Stimulated activated naive CD8-positive, alpha-beta T cell treated with anti-CD3 and anti-CD28 coated beads, Interleukin-15, Interleukin-2, amounts not matched to agents 100 U/mL and 50 U/mL, for 24 hours (primary cell): ENCODE measurements around the gene TESK2.
"Not testable (repeated sequence)": the region's sequence is repeated elsewhere in the genome, so short reads cannot be mapped to it uniquely, and the experiment has no call there.

Source experiments
- ATAC-seq: fragments of 150-1000 bp; cut with Tn5 transposase; one replicate; pipeline ENCODE4 v1.10.0; 2021
- DNase-seq: peaks from one replicate; pipeline ENCODE4 v3.0.0; 2021

The TESK2 gene

DNA sequence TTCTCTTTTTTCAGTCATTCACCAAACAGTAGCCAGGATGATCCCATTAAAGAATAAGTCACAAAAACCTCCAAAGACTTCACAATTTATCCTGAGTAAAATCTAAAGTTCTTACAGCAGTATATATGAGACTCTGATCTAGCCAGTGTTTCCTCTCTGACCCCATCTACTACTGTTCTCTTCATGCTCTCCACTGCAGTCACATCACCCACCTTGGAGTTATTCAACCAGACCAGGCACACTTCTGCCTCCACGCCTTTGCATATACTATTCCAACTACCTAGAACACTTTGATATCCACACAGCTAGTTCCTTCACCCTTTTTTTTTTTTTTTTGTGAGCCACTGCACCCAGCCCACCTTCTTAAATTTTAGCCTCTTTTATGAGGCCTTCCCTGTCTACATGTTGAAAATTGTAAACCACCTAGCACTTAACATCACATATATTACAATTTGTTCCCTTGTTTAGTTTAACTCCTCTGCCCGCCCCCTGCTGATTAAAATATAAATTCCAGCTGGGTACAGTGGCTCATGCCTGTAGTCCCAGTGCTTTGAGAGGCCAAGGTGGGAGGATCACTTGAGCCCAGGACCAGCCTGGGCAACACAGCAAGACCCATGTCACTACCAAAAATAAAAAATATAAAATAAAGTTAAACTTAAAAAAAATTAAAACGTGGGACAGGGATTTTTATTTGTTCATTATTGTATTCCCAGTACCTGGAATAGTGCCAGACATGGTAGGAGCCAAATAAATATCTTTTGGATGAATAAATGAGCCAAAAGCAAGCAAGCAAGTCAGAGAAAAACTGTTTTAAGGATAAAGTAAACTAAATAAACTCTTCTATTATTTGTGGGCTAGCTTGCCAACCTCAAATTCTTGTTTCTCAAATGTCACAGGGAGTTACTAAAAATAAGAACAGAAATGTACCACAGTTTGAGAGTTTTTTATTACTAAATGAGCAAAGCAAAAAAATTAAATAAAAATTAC is 115.6 kb downstream of the TESK2 start:
- DNase-seq: no peak
- no peak for ATAC-seq

DNA sequence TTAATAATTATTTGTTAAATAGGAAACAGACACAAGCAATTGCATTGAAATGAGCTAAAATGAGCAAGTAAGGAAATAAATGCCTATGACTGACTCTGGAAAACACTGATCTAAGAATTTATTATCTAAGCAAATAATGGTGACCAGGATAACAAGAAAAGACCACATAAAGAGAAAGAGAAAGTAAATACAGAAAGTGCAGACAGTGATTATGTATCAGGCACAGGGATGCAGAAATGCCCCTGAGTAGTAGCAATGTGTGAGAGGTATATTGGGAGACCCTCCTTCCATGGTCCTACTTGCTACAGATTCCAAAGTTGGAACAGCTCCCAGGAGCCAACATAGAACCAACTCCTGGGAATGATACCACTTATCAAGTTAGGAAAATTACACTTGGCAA is 117.4 kb downstream of the TESK2 start:
- DNase-seq (no peak), ATAC-seq (no peak)

DNA sequence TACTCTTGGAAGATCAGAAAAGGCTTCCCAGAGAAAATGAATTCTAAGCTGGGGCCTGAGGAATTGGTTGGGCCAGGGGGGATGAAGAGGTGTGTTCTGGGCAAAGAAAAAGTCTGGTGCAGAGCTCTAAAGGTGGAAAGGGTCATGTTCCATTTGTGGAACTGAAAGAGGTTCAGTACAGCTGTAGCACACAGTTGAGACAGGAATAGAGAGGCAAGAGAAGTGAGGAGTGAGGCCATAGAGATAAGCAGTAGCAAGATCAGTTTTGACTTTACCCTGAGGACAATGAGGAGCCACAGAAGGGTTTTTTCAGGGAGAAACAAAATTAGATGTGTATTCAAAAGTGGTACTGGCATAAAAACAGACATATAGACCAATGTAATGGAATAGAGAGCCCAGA is 120.4 kb downstream of the TESK2 start:
- no peak for ATAC-seq
- no peak for DNase-seq

DNA sequence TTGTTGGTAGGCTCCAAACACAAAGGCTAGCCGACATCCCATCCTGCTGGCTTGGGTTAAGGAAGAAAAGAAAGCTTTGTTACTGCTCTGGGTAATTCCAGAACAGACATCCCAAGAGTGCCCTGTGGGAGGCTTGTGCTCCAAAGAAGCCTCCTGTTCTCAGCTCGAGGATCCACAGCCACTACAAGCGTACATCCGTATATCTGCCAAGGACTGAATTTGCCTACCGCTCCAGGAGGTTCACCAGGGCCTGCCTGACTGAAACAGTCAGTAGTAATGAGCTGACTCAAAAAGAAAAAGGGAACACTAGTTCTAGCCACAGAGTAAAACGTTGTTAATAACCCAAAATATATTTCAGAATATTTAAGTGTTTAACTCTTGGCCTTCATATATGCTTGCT is 125.9 kb downstream of the TESK2 start:
- ATAC-seq (no peak), DNase-seq (no peak)

DNA sequence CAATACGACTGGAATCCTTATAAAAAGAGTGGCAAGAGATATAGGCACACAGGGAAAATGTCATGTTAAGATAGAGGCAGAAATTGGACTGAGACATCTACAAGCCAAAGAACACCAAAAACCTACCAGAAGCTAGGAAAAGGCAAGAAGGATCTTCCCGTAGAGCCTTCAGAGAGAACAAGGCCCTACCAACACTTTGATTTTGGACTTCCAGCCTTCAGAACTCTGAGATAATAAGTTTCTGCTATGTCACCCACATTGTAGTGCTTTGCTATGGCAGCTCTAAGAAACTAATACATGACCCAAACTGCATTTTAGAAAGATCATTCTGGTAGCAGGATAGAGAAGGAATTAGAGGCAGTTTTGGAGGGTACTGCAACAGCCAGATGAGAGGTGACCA is 126.7 kb downstream of the TESK2 start:
- DNase-seq: no peak
- no peak for ATAC-seq

DNA sequence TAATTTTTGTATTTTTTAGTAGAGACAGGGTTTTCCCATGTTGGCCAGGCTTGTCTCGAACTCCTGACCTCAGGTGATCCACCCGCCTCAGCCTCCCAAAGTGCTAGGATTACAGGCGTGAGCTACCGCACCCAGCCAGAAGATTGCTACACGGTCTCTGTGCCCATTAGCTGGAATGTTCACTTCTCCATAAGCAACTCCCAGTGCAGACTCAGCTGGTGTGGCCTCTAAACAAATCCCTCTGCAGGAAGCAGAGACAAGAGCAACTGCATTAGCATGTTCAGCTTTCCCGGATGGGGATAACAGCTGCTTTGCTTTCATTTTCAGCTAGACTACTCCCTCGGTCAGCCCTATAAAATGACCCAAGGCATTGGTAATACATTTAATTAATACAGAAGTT is 130.0 kb downstream of the TESK2 start:
- ATAC-seq, DNase-seq: not testable (repeated sequence)

DNA sequence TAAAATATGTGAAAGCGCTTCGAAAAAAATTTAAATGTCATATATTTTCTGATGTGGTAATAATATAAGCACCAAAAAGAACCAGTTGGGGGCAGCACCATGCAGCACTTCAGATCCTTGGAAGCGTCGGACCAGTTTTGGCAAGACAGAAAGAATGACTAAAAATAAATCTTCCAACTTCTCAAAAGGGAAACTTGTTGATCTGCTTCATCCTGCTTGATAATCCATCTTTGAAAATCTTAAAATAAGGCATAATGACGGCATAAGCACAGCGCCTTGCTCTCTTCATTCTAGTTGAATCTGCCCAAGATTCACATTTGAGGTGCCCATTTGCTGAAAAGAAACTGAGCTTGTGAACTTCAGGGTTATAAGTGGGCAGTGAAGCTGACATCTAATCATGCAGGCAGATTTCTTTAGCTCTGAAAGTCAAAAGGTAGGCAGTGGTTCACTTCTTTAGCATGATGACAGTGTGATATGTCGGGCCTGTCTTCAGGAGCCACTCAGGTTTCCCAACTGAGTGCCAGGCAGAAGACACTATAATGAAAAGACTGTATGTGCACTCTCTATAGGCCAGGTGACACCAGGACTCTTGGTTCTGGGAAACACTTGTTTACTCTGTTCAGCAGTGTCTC is 131.0 kb downstream of the TESK2 start:
- peak; percentile 59 for DNase-seq
- ATAC-seq: peak; percentile 55

DNA sequence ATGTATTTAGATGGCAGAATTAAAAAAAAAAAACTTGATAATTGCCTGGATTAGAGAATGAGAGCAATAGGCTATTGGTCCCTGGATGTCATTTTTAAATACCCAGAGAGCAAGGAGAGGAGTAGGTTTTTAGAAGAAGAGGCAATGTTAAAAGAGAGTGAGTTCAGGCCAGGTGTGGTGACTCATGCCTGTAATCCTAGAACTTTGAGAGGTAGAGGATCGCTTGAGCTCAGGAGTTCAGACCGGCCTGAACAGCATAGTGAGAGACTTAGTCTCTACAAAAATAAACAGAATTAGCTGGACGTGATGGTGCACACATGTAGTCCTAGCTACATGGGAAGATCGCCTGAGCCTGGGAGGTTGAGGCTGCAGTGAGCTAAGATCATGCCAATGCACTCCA is 134.8 kb downstream of the TESK2 start:
- DNase-seq: no peak
- ATAC-seq: no peak

DNA sequence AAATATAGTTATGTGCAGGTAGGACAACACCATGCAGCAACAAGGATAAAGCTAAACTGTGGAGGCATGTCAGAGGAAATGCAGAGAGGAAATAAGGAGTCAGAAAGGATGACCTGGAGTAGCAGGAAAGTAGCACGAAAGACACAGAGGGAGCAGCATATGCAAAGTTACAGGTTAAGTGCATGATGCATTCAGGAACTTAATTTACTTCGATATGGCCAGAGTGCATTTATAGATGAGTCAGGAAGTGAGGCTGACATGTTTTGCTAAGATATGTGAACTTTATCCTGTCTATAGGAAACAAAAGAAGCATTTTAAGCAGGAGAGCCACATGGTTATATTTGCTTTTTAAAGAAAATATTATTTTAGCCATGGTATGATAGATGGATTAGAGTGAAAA is 135.3 kb downstream of the TESK2 start:
- DNase-seq: no peak
- ATAC-seq: no peak

DNA sequence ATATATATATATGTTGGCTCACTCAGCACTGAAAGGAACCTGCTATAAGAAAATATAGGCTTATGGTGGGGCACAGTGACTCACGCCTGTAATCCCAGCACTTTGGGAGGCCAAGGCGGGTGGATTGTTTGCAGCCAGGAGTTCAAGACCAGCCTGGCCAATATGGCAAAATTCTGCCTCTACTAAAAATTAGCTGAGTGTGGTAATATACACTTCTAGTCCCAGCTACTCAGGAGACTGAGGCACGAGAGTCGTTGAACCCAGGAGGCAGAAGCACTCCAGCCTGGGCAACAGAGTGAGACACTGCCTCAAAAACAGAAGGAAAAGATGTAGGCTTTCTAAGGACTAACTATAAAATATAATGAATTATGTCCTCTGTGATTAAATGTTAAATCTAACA is 136.1 kb downstream of the TESK2 start:
- ATAC-seq: no peak

DNA sequence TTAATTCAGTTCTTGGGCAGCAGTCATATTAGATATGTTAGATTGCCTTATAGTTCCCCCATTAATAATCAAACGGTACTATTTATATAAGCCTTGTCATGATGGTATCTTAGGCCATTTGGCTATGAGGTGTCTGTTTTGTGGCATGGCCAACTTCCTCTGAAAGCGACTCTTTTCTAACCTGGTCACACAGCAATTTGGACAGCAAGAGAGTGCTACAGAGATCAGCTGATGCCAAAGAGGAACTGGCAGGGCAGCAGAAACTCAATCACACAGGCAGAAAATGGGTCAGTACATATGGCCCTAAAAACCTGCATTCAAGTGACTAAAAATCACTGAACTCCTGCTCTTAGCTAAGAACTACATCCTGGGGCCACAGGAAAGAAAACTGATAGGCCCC is 137.3 kb downstream of the TESK2 start:
- no peak for DNase-seq
- no peak for ATAC-seq

More for the DNA sequence above, 136.1 kb downstream of the TESK2 start:
- no peak for DNase-seq

DNA sequence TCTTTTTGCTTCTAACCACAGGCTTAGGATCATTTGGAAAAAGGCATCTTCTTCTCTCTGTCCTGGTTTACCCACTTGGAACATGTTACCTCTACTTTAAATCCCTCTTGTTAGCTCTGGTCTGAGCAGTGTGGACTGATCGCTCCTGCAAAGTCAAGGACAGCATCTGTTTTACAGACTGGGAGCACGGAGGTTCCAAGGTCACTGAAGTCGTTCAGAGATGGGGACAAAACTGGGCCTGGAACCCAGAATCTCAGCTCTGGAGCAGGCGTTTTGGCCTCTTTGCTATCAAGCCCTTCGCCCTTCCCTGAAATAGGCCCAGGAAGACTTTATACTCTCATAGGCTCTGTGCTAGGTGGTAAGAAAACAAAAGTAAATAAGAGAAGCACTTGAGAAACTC is 139.5 kb downstream of the TESK2 start:
- no peak for ATAC-seq

DNA sequence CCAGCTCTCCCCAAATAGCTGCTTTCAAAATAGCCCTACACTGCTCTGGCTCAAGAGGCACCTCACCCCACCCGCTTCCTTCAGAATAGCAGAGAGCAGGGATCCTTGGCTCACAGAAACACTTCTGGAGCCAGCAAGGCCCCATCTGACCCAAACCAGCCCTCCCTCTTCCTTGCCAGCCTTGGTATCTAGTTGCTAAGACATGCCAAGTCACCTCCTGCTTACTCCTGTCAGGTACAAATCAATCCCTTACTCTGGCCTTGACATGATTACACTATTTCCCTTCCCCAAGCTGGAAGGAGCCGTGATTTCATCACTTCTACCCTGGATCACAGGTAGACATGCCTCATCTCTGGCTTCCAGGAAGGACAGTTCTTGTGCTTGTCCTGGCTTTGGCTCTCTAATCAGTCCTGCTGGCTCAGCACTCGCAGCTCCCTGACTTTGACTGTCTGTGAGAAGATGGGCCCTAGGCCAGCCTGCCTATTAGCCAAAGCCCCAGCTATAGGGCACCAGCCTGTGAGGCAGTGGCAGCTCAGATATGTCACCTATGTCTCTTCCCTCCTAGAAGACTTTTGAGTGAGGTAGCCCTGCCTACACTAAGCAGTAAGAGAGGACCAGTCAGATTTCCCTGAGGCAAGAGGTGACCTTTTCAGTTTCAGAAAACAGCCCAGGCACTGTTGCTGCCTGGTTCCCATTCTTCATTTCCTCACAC is 141.8 kb downstream of the TESK2 start:
- DNase-seq: no peak
- ATAC-seq: peak; percentile 73

More for the DNA sequence above, 139.5 kb downstream of the TESK2 start:
- DNase-seq: no peak

DNA sequence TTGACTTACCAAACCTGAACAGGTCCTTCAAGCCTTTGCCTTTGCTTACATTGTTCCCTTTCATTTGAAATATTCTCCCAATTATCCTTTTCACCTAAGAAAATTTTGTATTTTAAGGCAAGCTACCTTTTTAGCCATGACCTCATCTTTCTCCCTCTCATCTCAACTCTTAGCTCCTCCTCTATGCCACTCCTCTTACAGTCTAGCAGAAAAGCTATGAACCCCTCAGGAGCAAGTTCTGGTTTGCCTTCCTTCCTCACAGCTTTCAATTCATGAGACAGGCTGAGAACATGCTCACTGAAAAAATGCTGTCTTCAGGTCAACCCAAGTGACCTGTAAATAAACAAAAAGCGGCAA is 142.4 kb downstream of the TESK2 start:
- ATAC-seq (no peak), DNase-seq (no peak)

DNA sequence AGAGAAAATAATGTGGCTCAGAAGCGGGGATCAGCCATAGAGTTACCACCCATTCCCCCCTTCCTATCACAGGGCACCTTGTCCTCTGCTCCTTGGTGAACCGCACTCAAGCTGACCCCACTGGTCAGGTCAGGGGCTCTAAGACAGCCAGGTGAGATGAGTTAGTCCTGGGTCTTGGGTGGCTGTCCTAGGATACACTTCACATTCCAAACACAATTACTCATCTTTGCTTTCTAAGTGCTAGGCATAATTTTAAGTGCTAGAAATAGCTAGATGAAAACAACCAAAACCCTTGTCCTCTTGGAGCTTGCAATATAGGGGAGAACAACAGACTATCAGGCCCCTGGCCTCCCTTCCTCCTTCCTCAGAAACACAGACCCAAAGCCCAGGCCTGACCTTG is 142.9 kb downstream of the TESK2 start:
- ATAC-seq: no peak
- no peak for DNase-seq

DNA sequence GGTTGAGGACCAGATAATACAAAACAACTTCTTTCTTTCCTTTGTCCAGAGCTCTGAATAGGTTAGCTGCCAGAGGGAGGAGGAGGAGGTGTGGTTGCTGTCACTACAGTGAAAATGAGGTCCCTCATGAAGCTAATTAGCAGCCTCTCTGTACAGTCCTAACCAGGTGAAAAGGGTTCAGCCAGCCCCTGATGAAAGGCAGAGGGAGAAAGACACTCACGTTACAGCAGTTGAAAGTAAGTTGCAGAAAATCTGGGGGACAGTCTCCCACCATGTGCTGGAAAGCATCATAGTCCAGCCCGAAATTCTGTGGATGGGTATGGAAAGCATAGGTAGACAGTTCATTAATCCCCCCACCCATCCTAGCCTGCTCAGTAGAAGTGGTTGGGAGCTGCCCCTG is 144.5 kb downstream of the TESK2 start:
- DNase-seq (no peak), ATAC-seq (no peak)

DNA sequence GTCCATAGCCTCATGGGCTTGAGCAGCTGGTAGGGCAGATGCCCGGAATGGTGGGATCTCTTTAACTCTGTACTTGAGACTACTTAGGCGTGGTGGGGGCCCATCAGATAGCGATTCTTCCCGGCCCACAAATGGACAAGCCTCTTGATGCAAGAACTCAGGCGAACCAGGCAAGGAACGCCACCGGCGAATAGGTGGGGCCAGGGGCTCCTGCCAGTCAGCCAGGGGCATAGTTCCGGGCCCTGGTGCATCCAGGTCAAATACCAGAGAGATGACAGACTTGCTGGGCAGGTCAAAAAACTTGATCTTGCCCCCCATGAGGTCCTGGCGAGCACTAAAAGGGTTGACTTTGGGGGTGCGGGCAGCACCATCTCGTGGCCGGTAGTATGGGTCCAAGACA is 145.9 kb downstream of the TESK2 start:
- no peak for ATAC-seq

DNA sequence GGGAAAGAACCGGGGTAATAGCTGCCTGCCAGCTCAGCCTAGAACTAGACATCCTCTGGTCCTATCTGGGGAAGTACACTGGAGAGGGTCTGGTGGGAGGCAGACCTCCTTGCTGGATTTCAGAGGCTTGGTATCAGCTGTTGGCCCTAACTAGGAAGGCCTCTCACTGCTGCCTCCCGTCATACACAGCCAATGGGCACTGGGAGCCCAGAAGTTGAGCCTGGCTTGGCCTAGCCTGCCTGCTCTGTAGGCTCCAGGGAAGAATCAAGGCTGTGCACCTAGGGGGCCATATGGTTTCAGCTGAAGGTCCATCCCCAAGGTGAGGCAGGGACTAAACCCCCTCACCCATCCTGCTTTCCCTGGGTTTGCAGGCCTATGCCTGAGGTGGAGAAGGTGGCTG is 146.5 kb downstream of the TESK2 start:
- ATAC-seq: no peak
- DNase-seq: no peak

More for the DNA sequence above, 145.9 kb downstream of the TESK2 start:
- no peak for DNase-seq

DNA sequence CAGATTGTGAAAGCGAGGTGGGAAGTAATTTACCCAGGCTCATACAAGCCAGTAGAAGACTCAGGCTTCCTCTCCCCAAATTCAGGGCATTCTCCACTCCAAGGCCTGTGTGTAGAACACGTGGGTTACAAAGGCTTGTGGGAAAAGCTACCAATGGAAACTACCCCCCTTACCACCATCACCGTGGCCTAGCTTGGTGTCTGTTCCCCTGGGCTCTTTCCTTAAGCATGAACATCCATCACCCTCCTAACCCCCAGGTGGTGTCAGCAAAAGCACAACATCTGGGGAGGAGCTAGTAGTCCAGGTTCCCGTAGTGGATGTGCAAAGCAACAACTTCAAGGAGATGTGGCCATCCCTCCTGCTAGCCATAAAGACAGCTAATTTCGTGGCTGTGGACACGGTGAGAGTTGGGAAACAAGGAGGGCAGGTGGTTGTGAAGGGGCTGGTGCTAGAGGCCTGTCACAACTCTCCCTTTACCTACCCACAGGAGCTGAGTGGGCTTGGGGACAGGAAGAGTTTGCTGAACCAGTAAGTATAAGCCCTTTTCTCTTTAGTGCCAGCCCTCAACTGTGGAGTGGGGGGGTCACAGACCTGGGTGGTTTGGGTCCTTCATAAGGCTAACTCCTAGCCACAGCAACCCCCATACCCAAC is 150.0 kb downstream of the TESK2 start:
- no peak for ATAC-seq
- DNase-seq: peak; percentile 31

DNA sequence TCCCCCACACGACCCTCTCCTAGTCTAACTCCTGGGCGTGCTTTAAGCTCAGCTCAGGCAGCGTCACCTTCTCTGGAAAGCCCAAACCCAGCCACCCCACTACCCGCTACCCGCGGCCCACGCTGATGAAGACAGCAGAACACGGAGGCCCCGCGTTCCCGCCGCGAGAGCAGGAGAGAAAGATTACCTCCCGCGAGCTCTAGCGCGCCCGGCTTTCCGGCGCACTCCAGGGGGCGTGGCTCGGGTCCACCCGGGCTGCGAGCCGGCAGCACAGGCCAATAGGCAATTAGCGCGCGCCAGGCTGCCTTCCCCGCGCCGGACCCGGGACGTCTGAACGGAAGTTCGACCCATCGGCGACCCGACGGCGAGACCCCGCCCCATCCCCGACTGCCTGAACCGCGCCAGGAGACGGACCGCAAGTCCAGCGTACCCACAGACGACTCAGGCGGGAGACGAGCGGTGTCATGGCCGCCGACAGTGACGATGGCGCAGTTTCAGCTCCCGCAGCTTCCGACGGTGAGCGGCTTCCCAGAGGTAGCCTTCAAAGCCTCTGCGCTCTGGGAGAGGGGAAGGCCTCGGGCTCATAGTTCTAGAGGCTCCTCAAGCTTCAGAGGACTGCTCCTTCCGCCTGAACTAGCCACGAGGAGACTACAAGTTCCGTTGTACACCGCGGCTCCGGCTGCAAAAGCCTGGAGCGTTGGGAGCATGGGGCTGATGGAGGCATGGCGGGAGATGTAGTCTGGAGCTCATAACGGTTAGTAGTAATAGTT is 151.0 kb downstream of the TESK2 start, which contains the start of the genes MUTYH and TOE1:
MUTYH (minus strand) TSS at position 652 of the 770 bp plus-strand sequence. CDS start 5,935 bp downstream, outside the sequence.
TOE1 (plus strand) TSS at position 382 of the 770 bp plus-strand sequence; CDS start at position 465, 83 bp downstream.
- ATAC-seq: peak; percentile 90
- peak; percentile 98 for DNase-seq

DNA sequence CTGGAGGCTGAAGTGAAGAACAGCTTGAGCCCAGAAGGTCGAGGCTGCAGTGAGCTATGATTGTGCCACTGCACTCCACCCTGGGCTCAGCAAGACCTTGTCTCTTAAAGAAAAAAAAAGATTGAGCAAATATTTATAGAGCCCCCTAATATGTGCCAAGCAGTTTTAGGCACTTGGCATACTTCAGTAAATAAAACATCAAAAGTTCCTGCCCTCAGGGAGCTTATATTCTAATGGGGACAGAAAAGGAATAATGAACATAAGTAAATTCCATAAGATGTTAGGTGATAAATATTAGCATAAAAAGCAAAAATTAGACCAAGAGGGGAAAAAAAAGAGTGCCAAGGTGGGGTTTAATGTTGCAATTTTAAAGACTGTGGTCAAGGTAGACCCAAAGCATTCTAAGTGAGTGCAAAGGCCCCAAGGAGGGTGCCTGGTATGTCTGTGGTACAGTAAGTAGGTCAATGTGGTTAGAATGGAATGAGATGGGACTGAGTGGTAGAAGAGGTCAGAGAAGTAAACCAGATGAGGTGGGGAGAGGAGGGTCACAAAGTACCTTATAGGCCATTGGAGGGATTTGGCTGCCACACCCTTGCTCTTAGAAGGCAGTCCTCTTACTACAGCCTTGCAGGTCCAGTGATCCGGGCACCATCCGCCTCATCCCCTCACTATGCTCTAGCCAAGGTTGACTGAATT is 153.2 kb downstream of the TESK2 start:
- DNase-seq (no peak), ATAC-seq (no peak)
